Stimulated activated CD4-positive, alpha-beta T cell treated with anti-CD3 and anti-CD28 coated beads, Interleukin-1b, Interleukin-23, amount 100 ng/mL, for 24 hours (primary cell): ENCODE data around the gene VAMP4.
"Not testable (repeated sequence)": the region's sequence is repeated elsewhere in the genome, so short reads cannot be mapped to it uniquely, and the experiment has no call there.

Experiments used
- DNase-seq, 4 experiments: peaks; one replicate each; pipeline ENCODE4 v3.0.0-alpha.2; 2020; ENCODE audit warnings: low read depth in 4 of 4, low spot score in 1 of 4

VAMP4 gene

GRCh38 chr1:171702598-171702997, 39.3 kb downstream of the VAMP4 start:
- no peak for DNase-seq

GRCh38 chr1:171699531-171699930, 42.3 kb downstream of the VAMP4 start:
- DNase-seq, result no peak

- DNase-seq, result not testable (repeated sequence)
Measured at GRCh38 chr1:171695772-171696171, 46.1 kb downstream of the VAMP4 start.

GRCh38 chr1:171693541-171693940, 48.3 kb downstream of the VAMP4 start:
- not testable (repeated sequence) for DNase-seq

- DNase-seq, result no peak
Measured at GRCh38 chr1:171683870-171684269, 58.0 kb downstream of the VAMP4 start.

- DNase-seq, result no peak
Measured at GRCh38 chr1:171680339-171680738, 61.5 kb downstream of the VAMP4 start.

GRCh38 chr1:171676823-171677222, 65.0 kb downstream of the VAMP4 start:
- no peak for DNase-seq

- no peak for DNase-seq
Measured at GRCh38 chr1:171674431-171675405, 67.1 kb downstream of the VAMP4 start.

GRCh38 chr1:171670739-171671138, 71.1 kb downstream of the VAMP4 start:
- no peak for DNase-seq

GRCh38 chr1:171668372-171668771, 73.5 kb downstream of the VAMP4 start:
- no peak for DNase-seq

- DNase-seq, result no peak
Measured at GRCh38 chr1:171666114-171666769, 75.6 kb downstream of the VAMP4 start.

- DNase-seq, result no peak
Measured at GRCh38 chr1:171664976-171665375, 76.9 kb downstream of the VAMP4 start.

- DNase-seq, result no peak
Measured at GRCh38 chr1:171663854-171664575, 77.8 kb downstream of the VAMP4 start.

GRCh38 chr1:171663036-171663853, 78.6 kb downstream of the VAMP4 start:
- DNase-seq, result no peak

- DNase-seq, result no peak
Measured at GRCh38 chr1:171661076-171661650, 80.7 kb downstream of the VAMP4 start.

GRCh38 chr1:171656206-171656605, 85.7 kb downstream of the VAMP4 start:
- not testable (repeated sequence) for DNase-seq

GRCh38 chr1:171655746-171656116, 86.1 kb downstream of the VAMP4 start:
- no peak for DNase-seq

- peak; percentile 50 to 70 (median 60) for DNase-seq
Measured at GRCh38 chr1:171654942-171655745, 86.7 kb downstream of the VAMP4 start.

- no peak for DNase-seq
Measured at GRCh38 chr1:171654201-171654941, 87.5 kb downstream of the VAMP4 start.
